Adrenal gland (tissue), 5 donors: ENCODE results near the gene ST3GAL4.

Experiments used
- POLR2A ChIP-seq, 2 donors: fragments of 450-650 bp; IDR thresholded peaks; one replicate each; pipeline ENCODE4 v1.6.1; 2017; ENCODE audit warnings: antibody characterized with exemption in 2 of 2, mild to moderate bottlenecking in 2 of 2, moderate library complexity in 1 of 2
- TF ChIP-seq, protein P1 (sequence below), 6 experiments: fragments of 450-650 bp in 4 of 6; fragments of 200-600 bp in 2 of 6; sonication (generic) in 1 of 6; IDR thresholded peaks; 1 replicate in 5 of 6; 2 replicates in 1 of 6; pipeline versions ENCODE4 v1.5.1 to v1.8.0; 2016 to 2021; ENCODE audit warnings: antibody characterized with exemption in 6 of 6, mild to moderate bottlenecking in 2 of 6, moderate library complexity in 1 of 6
- donor health status: DM: no; HTN: no; CAD: no.

DNA sequence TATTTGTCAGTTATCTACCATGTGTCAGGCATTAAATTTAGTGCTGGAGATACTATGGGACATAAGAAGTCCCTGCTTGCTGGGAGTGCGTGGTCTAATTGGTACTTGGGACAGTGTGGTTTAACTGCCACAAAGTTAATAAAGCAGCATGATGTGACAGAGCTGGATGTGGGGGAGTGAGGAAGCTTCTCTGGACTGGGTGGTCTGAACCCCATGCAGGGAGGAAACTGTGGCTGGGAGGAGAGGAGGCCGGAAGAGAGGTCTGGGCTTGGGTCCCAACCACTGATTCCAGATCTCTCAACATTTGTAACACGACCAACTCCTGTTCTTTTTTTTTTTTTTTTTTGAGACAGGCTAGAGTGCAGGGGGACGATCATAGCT lies 37.1 kb downstream of the ST3GAL4 start:
- TF ChIP-seq, protein P1, sequence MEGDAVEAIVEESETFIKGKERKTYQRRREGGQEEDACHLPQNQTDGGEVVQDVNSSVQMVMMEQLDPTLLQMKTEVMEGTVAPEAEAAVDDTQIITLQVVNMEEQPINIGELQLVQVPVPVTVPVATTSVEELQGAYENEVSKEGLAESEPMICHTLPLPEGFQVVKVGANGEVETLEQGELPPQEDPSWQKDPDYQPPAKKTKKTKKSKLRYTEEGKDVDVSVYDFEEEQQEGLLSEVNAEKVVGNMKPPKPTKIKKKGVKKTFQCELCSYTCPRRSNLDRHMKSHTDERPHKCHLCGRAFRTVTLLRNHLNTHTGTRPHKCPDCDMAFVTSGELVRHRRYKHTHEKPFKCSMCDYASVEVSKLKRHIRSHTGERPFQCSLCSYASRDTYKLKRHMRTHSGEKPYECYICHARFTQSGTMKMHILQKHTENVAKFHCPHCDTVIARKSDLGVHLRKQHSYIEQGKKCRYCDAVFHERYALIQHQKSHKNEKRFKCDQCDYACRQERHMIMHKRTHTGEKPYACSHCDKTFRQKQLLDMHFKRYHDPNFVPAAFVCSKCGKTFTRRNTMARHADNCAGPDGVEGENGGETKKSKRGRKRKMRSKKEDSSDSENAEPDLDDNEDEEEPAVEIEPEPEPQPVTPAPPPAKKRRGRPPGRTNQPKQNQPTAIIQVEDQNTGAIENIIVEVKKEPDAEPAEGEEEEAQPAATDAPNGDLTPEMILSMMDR (IDR thresholded peaks at IDR 0.05), result no peak
- TF ChIP-seq POLR2A (IDR thresholded peaks at IDR 0.05), result no peak
